Endothelial cell (in vitro differentiated cells): ENCODE measurements around the gene IL6R. TPM values are rescaled to one million over a fixed set of nuclear protein-coding genes. Genes with fewer than 3 reads are reported as not detected.
A peak's percentile ranks its signal among the peaks of the same experiment; 100 is the strongest.

ENCODE experiments used
- DNase-seq: peaks from one replicate; pipeline ENCODE4 v3.0.0; 2021; ENCODE audit warnings: low spot score
- H3K27ac Mint-ChIP-seq: one replicate; pipeline ENCODE4 v1.8.0; 2021; ENCODE audit warnings: mixed read lengths, inconsistent platforms; ENCODE audit not compliant: unreplicated experiment
- H3K27me3 Mint-ChIP-seq: one replicate; pipeline ENCODE4 v1.8.0; 2021; ENCODE audit warnings: mild to moderate bottlenecking, moderate library complexity, mixed read lengths, inconsistent platforms; ENCODE audit not compliant: unreplicated experiment
- H3K36me3 Mint-ChIP-seq: one replicate; pipeline ENCODE4 v1.8.0; 2021; ENCODE audit warnings: mild to moderate bottlenecking, low read depth, mixed read lengths, inconsistent platforms; ENCODE audit not compliant: unreplicated experiment
- H3K4me1 Mint-ChIP-seq: one replicate; pipeline ENCODE4 v1.8.0; 2021; ENCODE audit warnings: mild to moderate bottlenecking, mixed read lengths, inconsistent platforms; ENCODE audit not compliant: unreplicated experiment
- H3K4me3 Mint-ChIP-seq: one replicate; pipeline ENCODE4 v1.8.0; 2021; ENCODE audit warnings: mild to moderate bottlenecking, mixed read lengths, inconsistent platforms; ENCODE audit not compliant: unreplicated experiment
- H3K9me3 Mint-ChIP-seq: one replicate; pipeline ENCODE4 v1.8.0; 2021; ENCODE audit warnings: mixed read lengths, inconsistent platforms; ENCODE audit not compliant: unreplicated experiment
- total RNA-seq: library from RNA; stranded (reverse); fragmentation: NEBNext Ultra II Directional; extraction: Animal tissue kit (Norgen Biotek cat#: 25700); gene quantifications from one replicate; pipeline ENCODE4 v1.2.1, GENCODE V29; 2021; ENCODE audit not compliant: unreplicated experiment
- TF ChIP-seq, protein P1 (sequence below): fragments of 200-600 bp; sonication (generic); IDR thresholded peaks from one replicate; pipeline ENCODE4 v1.5.0; 2021; ENCODE audit warnings: antibody characterized with exemption; ENCODE audit not compliant: unreplicated experiment

IL6R gene
- total RNA-seq, 1 donor from 2014 or later, result 1.0 TPM

DNA sequence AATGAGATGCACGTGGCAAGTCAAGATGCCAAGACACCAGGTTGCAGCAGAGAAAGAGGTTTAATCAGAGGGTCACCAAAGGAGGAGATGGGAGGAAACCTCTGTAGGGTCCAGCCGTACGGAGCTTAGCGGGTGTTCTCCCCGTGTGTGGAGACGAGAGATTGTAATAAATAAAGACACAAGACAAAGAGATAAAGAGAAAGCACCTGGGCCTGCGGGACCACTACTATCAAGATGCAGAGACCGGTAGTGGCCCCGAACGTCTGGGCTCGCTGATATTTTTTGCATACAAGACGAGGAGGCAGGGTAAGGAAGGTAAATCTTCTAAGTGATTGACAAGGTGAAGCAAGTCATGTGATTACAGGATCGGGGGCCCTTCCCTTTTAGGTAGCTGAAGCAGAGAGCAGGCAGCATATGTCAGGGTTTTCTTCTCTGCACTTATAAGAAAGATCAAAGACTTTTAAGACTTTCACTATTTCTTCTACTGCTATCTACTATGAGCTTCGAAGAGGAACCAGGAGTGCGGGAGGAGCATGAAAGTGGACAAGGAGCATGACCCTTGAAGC, 55.6 kb downstream of the IL6R start:
- no peak overlapping the region for H3K4me3 Mint-ChIP-seq
- TF ChIP-seq, protein P1, sequence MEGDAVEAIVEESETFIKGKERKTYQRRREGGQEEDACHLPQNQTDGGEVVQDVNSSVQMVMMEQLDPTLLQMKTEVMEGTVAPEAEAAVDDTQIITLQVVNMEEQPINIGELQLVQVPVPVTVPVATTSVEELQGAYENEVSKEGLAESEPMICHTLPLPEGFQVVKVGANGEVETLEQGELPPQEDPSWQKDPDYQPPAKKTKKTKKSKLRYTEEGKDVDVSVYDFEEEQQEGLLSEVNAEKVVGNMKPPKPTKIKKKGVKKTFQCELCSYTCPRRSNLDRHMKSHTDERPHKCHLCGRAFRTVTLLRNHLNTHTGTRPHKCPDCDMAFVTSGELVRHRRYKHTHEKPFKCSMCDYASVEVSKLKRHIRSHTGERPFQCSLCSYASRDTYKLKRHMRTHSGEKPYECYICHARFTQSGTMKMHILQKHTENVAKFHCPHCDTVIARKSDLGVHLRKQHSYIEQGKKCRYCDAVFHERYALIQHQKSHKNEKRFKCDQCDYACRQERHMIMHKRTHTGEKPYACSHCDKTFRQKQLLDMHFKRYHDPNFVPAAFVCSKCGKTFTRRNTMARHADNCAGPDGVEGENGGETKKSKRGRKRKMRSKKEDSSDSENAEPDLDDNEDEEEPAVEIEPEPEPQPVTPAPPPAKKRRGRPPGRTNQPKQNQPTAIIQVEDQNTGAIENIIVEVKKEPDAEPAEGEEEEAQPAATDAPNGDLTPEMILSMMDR, result no peak
- no peak for DNase-seq
- H3K36me3 Mint-ChIP-seq, result no peaks in the 10 kb centered on the region
- H3K9me3 Mint-ChIP-seq, result no peaks in the 10 kb centered on the region
- no peaks in the 10 kb centered on the region for H3K27me3 Mint-ChIP-seq
- peaks cover 7% of the 10 kb centered on the region for H3K4me1 Mint-ChIP-seq
- H3K27ac Mint-ChIP-seq, result no peak overlapping the region

DNA sequence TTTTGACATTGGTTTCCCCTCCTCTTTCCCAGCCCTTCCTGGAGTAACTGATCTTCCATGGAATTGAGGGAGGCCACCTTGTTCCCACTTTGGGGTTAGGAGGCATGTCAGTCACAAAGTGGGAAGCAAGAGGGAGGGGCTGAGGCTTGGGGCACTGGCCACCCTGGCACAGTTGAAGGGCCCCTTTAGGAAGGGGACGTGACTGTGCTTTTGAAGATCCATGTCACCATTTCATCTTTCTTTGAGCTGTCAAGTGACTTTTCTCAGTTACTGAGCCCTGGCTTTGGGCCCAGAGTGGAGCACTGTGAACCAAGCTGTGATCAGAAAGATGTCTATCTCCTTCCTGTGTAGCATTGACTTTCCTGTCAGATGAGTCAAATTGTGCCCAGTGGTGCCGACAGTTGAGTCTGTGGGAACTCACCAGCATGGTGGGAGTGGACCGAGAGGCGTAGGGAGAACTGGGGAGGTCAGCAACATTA, 58.4 kb downstream of the IL6R start:
- Mint-ChIP-seq H3K27me3 (peaks cover 1% of the 10 kb centered on the region), H3K9me3 (no peaks in the 10 kb centered on the region)

DNA sequence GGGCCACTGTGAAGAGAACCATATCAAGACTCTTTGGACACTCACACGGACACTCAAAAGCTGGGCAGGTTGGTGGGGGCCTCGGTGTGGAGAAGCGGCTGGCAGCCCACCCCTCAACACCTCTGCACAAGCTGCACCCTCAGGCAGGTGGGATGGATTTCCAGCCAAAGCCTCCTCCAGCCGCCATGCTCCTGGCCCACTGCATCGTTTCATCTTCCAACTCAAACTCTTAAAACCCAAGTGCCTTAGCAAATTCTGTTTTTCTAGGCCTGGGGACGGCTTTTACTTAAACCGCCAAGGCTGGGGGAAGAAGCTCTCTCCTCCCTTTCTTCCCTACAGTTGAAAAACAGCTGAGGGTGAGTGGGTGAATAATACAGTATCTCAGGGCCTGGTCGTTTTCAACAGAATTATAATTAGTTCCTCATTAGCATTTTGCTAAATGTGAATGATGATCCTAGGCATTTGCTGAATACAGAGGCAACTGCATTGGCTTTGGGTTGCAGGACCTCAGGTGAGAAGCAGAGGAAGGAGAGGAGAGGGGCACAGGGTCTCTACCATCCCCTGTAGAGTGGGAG, 60.6 kb downstream of the IL6R start:
- no peak overlapping the region for H3K27ac Mint-ChIP-seq
- TF ChIP-seq, protein P1, result no peak
- no peak for DNase-seq
- peaks cover 5% of the 10 kb centered on the region for H3K36me3 Mint-ChIP-seq
- peaks cover 7% of the 10 kb centered on the region for H3K4me1 Mint-ChIP-seq
- H3K9me3 Mint-ChIP-seq, result no peaks in the 10 kb centered on the region
- peaks cover 6% of the 10 kb centered on the region for H3K27me3 Mint-ChIP-seq
- no peak overlapping the region for H3K4me3 Mint-ChIP-seq

More for the DNA sequence above, 58.4 kb downstream of the IL6R start:
- TF ChIP-seq, protein P1, result no peak
- no peak overlapping the region for H3K4me3 Mint-ChIP-seq
- peak overlapping the region; percentile 80 for H3K27ac Mint-ChIP-seq
- no peaks in the 10 kb centered on the region for H3K36me3 Mint-ChIP-seq
- peaks cover 7% of the 10 kb centered on the region for H3K4me1 Mint-ChIP-seq
- DNase-seq, result no peak

DNA sequence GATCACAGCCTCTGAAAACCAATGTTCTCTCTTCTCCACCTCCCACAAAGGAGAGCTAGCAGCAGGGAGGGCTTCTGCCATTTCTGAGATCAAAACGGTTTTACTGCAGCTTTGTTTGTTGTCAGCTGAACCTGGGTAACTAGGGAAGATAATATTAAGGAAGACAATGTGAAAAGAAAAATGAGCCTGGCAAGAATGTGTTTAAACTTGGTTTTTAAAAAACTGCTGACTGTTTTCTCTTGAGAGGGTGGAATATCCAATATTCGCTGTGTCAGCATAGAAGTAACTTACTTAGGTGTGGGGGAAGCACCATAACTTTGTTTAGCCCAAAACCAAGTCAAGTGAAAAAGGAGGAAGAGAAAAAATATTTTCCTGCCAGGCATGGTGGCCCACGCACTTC, 61.1 kb downstream of the IL6R start:
- Mint-ChIP-seq H3K27me3 (peaks cover 6% of the 10 kb centered on the region), H3K4me1 (peaks cover 7% of the 10 kb centered on the region), H3K36me3 (peaks cover 5% of the 10 kb centered on the region), H3K4me3 (no peak overlapping the region), H3K9me3 (no peaks in the 10 kb centered on the region), H3K27ac (no peak overlapping the region)
- TF ChIP-seq, protein P1, result no peak
- DNase-seq, result no peak

DNA sequence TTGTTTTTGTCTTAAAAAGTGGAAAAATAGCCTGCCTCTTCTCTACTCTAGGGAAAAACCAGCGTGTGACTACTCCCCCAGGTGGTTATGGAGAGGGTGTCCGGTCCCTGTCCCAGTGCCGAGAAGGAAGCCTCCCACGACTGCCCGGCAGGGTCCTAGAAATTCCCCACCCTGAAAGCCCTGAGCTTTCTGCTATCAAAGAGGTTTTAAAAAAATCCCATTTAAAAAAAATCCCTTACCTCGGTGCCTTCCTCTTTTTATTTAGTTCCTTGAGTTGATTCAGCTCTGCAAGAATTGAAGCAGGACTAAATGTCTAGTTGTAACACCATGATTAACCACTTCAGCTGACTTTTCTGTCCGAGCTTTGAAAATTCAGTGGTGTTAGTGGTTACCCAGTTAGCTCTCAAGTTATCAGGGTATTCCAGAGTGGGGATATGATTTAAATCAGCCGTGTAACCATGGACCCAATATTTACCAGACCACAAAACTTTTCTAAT, 61.8 kb downstream of the IL6R start:
- H3K27me3 Mint-ChIP-seq, result peaks cover 6% of the 10 kb centered on the region
- H3K4me1 Mint-ChIP-seq, result peaks cover 6% of the 10 kb centered on the region
- H3K4me3 Mint-ChIP-seq, result no peak overlapping the region
- H3K27ac Mint-ChIP-seq, result no peak overlapping the region
- H3K36me3 Mint-ChIP-seq, result peaks cover 5% of the 10 kb centered on the region
- TF ChIP-seq, protein P1, result no peak
- DNase-seq, result no peak
- no peaks in the 10 kb centered on the region for H3K9me3 Mint-ChIP-seq
